SIG-M5 treated with dmso at 0.1 percent for 504 hours (cell line): ENCODE results near the gene LZTR1.
A peak's percentile ranks its signal among the peaks of the same experiment; 100 is the strongest.
"Not testable (repeated sequence)": the region's sequence is repeated elsewhere in the genome, so short reads cannot be mapped to it uniquely, and the experiment has no call there.

Source experiments
- DNase-seq: peaks from one replicate; lab custom pipeline; 2025; ENCODE audit not compliant: unreplicated experiment; lab: John Stamatoyannopoulos, UW

The LZTR1 gene

DNA sequence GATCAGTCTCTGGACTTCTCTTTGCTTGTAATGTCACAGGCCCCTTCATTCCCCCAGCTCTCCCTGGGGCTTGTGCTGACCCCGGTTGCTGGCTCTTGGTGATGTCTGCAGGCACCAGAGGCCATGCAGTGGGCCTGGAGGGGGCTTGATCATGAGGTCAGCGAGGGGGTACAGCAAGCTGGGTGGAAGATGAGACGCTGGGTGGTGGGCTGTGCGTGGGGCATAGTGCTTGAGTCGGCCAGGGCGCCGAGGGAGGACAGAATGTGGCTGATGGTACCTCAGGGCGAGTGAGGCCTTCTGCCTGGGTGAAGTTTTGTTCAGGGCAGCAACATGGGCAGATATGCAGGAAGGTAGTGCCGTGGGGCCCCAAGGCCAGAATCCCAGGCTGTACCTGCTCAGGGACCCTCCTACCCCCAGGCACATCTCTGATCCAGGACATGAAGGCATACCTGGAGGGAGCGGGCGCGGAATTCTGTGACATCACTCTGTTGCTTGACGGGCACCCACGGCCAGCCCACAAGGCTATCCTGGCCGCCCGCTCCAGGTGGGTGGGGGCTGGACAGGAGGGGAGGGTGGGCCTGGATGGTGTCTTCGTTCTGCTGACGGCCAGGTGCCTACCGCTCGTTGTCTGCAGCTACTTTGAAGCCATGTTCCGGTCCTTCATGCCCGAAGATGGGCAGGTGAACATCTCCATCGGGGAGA lies 13.4 kb downstream of the LZTR1 start:
- DNase-seq, result no peak

DNA sequence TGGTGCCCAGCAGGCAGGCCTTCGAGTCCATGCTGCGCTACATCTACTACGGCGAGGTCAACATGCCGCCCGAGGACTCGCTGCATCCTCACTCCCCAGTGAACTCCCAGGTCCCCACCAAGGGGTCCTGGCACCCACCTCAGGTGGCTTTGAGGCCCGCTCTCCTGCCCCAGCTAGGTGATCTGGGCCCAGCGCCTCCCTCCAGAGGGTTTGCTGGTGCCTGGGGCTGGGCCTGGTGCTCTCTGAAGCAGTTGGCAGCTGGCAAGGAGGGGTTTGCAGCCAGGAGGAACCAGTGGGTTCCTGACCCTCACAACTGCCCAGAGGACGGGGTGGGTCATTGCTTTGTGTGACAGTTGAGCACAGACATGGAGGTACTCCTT lies 13.9 kb downstream of the LZTR1 start:
- no peak for DNase-seq

DNA sequence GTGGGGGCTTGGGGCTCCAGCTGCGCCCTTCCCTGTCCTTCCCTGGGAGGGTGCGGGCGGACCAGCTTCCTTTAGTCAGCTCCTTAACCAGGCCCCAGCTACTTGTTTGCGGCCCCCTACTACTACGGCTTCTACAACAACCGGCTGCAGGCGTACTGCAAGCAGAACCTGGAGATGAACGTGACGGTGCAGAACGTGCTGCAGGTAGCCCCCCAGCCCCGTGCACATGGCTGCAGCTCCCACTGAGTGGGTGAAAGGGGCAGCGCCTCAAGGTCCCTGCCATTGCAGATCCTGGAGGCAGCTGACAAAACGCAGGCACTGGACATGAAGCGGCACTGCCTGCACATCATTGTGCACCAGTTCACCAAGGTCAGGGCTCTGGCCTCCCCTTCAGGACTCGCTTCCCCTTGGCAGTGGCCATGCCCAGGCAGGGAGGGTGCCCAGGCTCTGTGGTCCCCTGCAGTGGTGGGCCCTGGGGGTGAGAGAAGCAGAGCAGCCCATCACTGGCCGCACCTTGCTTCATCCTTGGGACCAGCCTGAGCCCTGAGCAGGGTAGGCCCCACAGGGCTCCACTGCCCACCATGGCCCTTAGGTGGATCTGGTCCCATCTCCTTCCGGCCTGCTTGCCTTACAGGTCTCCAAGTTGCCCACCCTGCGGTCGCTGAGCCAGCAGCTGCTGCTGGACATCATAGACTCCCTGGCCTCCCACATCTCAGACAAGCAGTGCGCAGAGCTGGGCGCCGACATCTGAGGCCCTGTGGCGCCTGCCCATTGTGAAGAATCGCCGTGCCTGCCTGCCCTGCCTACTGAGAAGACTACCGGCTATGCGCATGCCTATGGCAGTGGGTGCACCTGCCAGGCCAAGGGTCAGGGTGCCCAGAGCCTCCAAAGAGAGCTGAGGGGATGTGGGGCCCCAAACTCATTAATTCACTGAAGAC lies 14.8 kb downstream of the LZTR1 start:
- DNase-seq, result no peak

DNA sequence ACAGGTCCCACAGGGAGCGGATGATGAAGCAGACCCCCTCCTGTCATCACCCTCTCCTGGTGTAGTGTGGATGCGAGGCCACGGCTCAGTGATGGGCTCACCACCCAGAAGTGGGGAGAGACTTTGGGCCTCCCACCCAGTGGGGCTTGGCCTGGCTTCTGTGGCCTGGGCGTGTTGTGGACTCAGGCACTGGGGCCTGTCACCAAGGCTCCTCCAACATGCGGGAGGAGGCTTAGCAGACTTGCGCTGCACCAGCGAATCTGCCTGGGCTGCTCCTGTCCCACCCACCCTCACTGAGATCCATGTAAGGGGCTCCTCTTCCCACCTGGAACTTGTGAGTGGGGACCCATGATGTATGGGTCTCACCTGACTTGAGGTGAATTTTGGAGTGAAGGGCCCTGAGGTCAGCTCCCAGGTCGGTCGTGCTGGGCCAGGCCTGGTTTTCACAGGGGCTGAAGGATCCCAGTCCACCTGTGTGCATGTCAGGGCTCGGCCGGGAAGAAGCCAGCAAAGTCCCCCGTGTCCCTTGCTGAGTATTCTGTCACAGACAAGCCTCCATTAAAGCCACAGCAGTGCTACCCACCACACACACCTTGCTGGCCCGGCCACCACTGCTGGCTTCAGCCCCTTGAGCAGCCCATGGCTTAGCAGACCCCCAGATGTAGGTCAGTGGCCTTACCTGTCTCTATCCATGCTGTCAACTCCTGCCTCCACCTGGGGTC lies 15.6 kb downstream of the LZTR1 start:
- no peak for DNase-seq

DNA sequence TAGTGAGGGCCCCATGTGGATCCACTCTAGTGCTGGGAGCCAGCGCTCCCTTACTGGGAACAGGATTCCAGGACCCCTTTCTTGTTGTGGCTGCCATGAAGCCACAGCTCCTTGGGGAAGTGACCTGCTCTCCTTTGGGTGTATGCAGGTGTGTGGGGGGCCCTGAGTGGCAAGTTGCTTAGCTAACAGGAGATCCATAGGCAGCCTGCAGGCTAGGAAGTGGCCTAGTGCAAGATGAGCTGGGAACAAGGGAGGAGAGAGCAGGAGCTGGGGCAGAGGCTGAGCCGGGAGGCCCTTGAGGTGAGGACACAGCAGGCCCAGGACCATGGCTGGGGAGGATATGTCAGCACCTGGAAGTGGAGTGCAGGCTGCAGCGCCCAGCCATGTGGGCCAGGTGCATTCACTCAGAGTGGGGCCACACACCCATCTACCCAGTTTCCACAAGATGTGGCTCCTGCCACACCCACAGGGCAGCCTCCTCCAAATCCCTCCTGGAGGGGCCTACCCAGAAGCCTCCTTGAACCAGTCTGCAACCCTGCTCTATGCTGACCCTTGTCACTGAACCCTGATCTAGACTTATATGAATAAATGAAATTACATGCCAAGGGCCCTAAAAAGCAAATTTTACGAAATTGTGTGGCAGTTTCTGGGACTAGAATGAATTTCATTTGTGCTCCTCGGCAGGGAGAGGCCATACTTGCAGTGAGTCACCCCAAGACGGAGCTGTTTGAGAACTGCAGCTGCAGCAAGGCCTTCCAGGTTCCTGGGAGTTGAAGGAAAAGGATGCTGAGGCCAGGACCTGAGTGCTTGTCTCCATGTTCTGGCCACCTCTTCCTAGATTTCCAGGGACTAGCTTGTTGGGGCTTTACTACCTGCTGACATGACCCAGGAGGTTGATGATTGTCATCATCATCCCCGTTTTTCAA lies 16.6 kb downstream of the LZTR1 start:
- DNase-seq, result no peak

DNA sequence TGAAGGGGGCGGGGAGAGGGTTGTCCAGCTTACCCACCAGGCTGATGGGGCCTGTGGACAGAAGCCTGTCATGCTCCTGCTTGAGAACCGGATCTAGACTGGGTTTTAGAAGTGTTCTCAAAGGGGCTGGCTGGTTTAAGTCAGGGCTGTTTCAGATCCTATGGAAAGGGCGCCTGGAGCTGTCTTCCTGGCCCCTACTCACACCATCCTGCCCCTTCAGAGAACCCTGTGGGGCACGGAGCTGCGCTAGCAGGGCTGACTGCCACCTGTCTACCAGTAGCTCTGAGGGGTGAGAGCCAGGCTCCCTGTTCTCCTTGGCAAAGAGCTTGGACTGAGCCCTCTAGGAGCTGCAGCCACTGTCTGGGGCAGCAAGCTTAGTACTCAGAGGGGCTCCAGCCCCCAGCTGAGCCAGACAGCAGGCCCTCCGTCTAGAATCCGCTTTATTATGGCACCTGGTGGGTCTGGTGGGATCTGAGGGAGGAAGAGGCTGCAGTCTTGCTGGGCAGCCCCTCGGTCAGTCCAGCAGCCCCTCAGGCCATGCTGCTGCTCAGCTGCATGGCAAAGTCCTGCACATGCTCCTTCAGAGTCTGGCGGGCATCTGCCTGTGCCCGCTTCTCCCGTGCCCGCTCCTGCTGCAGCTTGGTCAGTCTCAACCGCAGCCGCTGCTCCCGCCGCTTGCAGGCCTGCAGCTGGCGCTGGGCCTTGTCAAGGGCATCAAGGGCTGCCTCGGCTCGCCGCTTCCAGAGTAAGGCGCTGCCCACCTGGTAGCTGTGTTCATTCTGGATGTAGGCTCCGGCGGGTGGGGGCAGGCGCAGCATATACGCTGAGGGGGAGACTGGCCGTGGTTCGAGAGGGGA lies 17.5 kb downstream of the LZTR1 start:
- DNase-seq, result no peak

DNA sequence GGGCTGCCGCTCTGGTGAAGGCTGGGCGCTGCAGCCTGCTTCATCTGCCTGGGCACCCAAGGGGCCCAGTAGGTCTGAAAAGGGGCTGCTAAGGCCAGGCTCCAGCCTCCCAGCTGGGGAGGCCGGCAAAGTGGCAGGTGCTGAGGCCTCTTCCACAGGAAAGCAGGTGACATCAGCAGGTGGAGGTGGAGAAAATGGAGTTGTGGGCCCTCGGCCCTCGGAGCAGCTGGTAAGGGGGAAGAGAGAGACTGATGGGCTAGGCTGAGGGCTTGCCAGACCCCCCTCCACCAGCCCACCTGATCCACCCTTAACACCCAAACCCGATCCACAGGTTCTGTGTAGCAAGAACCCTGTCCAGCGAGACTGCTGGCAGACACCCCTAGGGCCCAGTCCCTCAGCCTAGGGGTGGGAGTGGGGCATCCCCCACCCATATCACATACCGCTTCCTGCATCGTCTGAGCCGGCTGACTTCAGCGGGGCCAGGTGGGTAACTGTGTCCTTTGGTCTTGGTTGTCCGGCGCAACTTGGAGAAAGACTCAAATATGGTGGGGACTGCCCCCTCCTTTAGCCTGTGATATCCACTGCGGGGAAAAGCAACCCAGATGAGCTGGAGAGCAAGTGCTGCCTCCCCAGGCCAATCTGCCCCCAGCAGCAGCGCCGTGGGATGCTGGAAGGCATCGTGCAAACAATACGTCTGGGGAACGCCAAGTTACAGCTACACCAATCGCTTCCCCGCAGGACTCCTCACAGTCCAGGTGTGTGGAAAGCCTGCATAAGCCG lies 18.3 kb downstream of the LZTR1 start:
- no peak for DNase-seq

DNA sequence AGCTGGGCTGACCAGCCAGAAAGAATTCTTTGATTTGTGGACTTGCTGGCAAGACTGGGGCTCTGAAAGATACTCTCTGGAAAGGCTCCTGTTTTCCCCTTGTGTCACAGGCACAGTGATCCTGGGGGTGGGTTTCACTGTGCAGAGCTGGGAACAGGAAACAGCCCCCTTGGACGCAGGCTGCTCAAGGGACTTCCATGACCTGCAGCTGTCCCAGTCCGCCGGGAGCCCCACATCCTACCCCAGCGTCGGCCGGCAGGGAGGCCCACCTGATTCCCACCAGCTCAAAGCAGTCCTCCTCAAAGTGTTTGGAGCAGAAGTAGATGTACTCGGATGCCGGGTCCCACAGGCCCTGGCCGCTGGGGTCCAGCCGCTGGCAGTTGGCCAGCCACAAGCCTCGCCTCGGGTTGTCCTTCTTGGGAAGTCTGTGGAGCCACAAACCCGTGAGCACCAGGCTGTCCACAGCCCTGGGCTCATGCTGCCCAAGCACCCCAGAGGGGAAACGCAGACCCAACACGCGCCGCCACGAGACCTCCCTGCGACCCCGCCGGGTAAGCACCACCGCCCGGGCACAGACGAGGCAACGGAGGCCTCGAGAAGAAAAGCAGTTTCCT lies 19.0 kb downstream of the LZTR1 start:
- DNase-seq, result no peak

DNA sequence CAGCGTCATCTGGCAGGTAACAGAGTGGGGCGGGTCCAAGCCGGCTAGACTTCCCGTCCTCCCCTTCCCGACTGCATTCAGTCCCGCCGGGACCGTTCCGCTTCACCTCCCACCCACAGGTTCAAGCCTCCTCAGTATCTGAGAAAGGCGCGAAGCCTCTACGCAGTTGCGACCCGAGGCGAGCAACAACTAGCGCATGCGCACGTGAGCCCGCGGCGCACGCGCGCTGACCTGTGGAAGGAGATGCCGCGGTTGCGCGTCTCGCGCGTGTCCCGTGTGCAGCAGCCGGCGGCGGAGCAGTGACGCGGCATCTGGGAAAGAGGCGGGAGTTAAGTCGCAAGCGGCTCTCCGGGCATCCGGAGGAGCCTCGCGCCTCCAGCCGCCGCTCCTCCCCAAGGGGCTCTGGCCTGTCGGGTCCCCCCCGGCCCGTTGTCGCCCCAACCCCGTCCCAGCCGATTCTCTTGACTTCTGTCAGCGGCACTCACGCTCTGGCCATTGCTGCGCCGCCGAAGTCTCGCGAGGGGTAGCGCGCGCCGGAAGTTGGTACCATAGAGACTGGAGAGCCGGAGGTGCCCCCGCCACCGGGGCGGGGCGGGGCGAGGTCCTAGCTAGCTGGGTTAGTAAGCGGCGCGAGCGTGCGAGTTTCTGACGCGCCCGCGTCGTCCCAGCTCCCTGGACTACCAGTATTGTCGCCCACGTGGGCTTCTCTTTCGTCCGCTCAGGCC lies 19.7 kb downstream of the LZTR1 start, which contains the start of gene THAP7:
THAP7 (minus strand) TSS at position 518 of the 725 bp plus-strand sequence; CDS start at position 311, 207 bp downstream.
- peak; percentile 92 for DNase-seq

DNA sequence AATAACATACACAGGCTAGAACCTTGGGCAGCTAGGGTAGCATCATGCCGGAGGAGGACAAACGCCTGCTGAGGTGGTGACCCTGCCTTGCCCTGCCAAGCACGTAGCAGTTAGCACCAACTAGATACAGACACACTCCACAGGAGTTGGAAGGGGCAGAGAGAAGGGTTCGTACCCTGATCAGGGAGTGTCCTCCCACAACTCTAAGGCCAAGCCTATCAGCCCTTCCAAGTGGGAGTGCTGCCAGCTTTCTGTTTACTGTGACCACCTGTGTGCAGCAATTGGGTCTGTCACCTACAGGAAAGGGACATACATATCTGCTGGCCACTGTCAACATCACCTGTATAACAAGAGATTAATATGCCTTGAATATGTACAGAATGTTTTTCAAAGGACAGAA lies 21.7 kb downstream of the LZTR1 start:
- DNase-seq, result no peak

DNA sequence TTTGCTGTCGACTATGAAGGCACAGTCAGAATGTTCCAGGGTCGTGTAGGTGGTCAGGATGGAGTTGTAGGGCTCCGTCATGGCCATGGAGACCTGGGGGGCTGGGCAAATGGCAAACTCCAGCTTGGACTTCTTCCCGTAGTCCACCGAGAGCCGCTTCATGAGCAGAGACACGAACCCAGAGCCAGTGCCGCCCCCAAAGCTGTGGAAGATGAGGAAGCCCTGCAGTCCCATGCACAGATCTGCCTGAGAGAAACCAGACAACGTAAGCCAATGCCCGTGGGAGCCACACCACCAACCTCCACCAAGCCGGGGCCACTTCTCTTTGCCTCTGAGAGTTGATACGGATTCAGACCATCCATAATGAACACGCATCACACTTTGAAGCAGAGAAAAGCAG lies 27.1 kb downstream of the LZTR1 start:
- DNase-seq, result not testable (repeated sequence)

DNA sequence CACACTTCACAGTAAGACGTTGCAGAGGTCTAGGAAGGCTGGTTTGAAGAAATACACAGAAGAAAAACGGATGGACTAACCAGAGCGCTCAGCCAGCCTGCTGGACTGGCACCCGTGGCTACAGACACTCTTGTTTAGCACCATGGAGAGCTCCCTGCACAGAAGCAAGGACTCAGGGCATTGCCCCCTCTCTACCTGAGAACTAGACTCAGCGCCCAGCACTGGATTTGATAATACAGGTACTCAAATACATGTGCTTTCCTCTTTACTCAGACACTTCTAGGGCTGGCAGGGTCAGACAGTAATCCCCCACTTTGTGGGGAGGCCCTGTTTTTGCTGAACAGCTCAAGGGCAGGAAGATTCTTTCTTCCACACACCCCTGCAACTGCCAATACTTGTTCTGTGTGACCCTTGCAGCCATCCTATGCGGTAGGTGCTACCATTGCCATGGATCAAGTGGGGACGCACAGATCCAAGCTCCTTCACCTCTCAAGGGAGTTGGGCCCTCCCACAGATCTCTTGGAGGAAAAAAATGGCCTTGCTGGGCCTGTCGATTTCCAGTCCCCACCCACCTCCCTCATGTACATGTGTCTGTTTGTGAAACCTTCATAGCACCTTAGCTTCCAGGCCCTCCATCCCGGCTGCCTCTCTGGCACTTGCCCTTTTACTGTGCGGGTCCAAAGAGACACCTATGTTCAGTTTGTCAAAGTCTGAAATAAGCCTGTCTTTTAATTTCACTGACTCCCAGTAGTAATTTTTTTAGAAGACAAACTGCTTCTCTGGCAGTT lies 27.7 kb downstream of the LZTR1 start:
- peak; percentile 44 for DNase-seq

DNA sequence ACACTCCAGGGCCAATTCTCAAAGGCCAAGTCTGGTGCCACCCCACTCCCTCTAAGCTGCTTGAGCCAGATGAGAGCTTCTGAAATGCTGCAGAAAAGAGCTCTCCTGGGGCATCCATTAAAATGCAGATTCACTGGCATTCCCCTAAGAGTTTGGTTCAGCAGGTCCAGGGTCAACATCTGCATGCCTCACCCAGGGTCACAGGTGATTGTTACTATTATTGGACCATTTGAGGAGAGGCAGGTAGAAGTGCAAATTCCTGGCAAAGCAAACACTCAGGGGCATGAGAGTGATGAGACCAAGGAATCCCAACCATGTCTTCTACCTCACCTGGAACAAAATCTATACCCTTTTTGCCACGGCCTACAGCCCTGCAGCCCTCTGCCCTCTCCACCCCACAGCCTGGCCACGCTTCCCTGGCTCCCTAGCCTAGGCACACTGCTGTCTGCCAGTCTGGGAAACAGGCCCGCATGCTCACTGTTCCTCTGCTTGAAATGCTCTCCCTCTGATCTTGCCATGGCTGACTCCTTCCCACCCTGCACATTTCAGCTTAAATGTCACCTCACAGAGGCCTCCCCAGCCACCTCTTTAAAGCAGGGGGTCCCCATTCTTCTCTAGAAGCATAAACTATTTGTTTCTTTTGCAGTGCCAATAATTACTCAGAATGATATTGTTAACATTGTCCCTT lies 28.5 kb downstream of the LZTR1 start:
- no peak for DNase-seq

DNA sequence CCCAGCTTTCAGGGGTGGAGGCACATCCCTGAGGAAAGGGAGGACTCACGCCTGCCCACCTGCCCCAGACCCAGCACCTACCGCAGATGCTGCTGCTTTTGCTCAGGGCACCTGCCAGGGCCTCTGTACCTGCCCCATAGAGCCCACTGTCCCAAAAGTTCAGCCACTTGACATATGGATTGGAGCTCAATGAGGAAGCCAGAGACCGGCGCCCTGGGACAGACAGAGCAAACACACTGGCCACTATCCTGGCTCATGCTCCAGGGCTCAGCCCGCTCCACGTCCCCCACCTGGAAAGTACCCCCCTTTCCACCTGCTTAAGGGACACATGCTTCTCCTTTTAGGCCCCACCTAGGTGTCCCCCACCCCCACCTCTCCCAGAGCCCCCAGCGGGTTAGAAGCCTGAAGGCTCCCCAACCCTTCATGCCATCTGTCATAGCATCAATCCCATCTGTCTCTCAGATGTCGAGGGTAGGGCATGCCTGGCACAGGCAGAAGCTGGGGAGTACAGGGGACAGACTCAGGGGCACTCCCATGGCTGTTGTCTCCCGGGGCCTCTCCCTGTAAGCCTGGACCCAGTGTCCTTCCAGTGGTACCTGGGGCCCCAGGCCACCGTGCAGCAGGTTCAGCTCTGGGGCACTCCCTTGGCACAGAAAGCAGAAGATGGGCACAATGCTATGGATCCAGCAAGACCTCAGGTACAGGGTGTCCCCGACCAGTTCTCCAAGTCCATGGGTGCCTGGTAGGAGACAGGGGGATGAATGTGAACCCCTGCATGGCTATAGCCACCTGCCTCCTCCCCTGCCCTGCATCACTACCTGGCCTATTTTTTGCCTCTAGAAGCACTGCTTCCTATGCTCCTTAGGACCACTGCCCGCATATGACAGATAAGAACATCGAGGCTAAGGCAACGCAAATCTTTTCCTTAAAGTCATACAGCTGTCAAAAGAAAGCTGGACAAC lies 30.6 kb downstream of the LZTR1 start:
- DNase-seq, result no peak

DNA sequence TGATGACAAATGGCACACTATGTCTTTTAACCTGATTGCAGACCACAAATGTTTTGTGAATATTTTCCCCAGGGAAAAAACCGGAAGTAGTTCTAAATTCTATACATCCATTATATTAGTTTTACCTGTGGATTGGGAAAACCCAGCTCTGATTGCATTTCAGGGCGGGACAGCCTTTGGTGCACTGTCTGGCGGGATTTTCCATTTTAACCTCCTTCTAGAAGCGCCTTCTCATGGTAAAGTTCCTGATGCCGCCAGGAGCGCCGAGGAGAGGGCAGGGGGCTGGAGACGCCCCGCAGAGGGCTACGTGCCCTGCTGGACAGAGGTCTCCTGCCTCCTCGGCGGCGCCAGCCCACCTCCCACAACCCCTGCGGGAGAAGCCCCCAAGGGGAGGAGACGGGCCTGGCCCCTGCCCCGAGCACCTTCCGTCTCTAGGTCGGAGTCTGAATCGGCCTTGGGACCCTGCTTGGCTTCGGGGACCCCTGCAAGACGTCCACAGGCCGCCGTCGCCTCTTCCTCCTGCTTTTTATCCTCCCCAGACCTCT lies 31.6 kb downstream of the LZTR1 start:
- no peak for DNase-seq
